Stimulated activated CD8-positive, alpha-beta memory T cell treated with anti-CD3 and anti-CD28 coated beads, Interleukin-12 subunit alpha, Interleukin-12 subunit beta, amount 100 ng/mL, for 24 hours (primary cell): ENCODE data around the gene SYNGR2.

Experiments used
- DNase-seq: peaks from one replicate; pipeline ENCODE4 v3.0.0-alpha.2; 2020; ENCODE audit errors: extremely low read depth

Gene SYNGR2

DNA sequence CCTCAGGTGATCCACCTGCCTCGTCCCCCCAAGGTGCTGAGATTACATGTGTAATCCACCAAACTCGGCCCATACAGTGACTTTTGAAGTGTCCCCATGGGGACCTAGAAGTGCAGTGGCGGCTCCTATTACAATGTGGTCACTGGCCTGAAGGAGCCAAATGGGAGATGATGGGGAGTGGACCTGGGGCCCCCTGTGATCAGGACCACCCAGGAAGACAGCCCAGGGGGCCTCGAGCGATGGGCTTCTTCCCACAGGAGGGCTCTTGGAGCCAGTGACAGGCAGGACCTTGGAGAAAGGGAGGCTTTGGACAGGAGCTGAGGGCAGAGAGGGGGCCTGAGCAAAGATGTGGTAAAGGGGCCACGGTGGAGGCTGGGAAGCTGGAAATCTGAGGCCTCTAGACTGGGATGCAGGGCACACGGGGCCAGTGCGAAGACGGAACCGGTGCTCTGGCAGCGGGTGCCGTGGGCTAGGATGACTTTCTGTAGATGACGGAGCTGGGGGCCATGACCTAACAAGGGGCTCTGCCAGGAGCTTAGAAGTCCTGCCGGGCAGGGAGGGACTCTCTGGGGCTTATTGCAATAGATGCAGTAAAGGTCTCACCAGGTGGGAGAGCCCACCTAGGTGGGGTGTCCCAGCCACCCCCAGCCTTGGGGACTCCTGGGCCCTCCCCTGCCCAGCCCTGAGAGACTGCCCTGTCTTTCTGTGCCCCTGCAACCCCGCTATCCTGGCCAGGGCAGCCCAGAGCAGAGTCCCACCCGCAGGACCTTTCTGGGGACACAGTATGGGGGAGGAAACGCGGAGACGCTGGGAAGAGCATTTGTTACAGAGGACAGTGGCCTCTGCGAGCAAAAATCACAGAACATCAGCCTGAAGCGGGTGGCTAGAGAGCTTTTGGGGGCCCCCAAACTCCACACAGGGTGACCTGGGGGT lies 24.9 kb upstream of the SYNGR2 start:
- no peak for DNase-seq

- DNase-seq: no peak
These were observed 24.1 kb upstream of the SYNGR2 start for GRCh38 chr17:78144147-78144719.

GRCh38 chr17:78144736-78145641 lies 23.4 kb upstream of the SYNGR2 start:
- no peak for DNase-seq

DNA sequence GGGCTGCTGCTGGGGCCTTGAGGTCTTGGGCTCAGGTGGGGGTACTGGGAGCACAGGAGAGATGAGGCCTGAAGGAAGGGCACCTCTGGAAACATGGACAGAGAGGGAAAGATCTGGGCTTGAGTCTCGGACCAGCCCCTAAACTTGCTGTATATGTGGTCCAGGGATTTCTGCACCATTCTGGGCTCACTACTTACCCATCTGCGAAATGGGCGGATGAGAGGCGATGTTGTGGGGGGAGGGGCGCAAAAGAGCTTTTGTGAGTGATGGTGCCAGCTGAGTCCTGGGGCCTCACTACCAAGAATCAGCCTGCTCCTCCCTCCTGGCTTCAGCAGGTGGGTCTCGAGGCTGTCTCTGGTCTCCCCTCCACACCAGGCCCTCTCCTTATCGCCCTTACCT lies 21.9 kb upstream of the SYNGR2 start:
- no peak for DNase-seq

DNA sequence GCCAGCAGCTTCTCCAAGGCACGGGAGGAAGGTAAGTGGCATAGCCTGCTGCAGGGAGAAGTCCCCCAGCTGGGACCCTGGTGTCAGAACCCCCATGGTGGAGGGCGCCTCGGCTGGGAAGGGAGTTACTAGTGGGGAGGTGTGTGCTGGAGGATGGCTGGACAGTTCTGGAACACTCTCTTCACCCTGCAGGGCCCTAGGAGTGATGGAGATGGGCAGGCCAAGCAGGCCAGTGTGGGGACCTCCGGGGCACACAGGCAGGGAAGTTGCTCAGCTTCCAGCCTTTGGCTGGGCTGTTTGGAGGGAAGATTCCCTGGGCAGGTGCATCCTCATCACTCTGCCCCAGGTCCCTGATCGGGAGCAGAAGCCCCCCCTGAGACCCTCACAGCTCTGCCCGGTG lies 21.5 kb upstream of the SYNGR2 start:
- DNase-seq: no peak

DNA sequence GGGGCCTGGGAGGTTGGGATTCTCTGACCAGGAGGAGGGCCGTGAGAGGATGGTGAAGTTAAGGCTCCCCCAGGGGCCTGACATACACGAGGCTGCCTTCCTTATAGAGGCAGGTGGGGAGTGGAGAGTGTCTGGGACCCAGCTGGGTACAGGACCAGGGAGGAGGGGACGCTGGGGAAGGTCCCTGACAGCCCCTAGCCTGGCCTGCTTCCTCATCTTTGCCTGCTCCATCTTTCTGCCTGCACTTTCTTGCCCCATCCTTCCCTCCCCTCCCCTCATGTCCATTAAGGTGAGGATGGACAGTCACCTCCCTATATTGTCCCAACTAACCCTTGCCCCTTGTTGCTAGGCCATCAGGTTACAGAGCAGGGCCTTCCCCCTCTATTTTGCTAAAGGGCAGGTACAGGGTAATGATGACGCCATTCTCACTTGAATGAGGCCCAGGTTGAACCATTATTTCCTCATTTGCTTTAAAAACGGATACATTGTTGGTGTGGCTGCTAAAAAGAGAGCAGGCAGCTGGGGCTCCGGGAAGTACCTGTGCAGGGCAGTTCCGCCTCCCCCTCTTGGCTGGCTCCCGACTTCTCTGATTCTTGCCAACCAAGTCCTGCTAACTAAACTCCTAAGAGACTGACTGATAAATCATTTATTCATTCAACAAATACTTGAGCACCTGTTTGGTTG lies 20.9 kb upstream of the SYNGR2 start:
- DNase-seq: no peak

DNA sequence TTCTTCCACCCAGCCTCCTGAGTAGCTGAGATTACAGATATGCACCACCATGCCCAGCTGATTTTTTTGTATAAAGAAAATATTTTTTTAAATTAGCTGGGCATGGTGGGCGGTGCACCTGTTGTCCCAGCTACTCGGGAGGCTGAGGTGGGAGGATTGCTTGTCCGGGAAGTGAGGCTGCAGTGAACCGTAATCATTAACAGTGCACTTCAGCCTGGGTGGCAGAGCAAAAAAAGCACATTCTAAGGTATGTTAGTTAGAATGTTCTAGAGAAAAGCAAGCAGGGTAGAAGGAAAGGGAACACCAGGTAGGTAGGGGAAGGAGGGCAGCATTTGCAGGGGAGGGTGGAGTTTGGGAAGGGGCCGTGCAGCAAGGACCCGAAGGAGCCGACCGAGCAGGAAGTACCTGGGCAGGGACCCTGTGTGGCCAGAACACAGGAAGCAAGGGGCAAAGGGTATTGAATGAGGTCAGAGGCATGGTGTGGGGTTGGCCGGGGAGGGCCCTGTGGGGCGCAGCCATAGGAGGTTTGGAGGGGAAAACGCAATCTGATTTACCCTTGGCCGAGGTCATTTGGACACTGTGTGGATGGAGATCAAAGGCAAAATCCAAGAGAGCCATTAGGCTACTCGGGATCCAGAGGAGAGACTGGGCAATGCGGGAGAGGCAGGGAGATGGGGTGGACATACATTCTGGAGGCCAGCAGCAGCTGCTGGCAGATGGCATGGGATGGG lies 19.9 kb upstream of the SYNGR2 start:
- no peak for DNase-seq

- no peak for DNase-seq
These were observed 16.8 kb upstream of the SYNGR2 start for GRCh38 chr17:78151514-78152008.

DNA sequence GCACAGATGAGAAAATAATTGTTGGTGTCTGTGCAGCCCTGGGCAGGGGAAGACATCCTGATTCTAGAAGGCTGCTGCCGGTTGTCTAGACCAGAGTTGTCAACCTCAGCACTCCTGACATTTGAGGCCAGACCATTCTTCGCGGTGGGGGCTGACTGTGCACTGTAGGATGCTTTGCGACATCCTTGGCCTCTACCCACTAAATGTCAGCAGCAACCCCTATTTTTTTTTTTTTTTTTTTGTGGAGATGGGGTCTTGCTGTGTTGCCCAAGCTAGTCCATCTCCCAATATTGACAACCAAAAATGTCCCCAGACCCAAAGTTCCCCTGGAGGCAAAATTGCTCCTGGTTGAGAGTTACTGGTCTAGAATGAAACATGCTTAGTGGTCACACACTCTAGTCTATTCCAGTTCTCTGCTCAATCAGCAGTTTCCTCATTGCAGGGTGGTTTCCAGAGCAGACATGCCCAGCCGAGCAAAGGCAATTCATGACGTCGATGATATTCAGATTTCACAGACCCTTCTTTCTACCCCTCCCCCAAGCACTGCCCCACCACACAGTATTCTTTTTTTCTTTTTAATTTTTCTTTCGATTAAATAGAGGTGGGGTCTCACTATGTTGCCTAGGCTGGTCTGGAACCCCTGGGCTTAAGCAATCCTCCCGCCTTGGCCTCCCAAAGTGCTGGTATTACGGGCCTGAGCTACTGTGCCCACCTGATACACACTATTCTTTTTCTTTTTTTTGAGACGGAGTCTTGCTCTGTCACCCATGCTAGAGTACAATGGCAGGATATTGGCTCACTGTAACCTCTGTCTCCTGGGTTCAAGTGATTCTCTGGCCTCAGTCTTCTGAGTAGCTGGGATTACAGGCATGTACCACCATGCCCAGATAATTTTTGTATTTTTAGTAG lies 13.2 kb upstream of the SYNGR2 start:
- DNase-seq: no peak

- DNase-seq: no peak
These were observed 8.7 kb upstream of the SYNGR2 start for GRCh38 chr17:78159575-78160158.

GRCh38 chr17:78163881-78164747 lies 4.3 kb upstream of the SYNGR2 start:
- no peak for DNase-seq

DNA sequence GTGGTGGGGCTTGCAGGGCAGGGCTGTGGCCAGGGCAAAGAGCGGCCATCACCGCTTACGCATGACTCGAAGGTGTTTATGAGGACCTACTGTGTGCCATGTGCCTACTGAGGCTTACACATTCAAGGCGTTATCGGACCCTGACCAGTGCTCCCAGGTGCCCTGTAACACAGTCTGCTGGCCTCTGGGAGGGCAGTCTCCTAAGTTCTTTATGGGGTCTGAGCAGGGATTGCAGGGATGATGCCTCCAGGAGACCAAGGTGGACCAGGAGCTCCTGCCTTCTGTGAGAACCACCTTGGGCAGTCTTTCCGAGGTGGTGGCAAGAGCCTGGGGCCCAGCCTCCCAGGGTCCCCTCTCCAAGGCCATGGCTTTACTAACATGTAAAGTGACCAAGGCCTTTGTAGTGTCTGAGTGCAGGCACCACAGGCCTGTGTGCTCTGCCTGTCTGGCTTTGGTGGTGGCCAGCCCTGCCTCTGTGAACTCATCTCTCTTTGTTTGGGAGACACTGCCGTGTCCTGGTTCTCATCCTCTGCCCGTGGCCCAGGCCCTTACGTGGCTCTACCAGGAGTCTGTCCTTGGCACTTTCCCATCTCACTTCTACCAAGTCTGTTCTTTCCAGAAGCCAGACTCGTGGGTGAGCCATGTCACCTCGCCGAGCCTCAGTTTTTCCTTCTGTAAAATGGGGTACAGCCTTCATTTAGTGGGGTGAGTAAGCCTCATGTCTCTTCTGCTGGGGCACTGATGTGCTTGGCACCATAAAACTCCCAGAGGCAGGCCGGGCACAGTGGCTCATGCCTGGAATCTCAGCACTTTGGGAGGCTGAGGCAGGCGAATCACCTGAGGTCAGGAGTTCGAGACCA lies 3.4 kb upstream of the SYNGR2 start:
- DNase-seq: no peak

GRCh38 chr17:78166416-78166815 lies 2.0 kb upstream of the SYNGR2 start:
- DNase-seq: no peak

DNA sequence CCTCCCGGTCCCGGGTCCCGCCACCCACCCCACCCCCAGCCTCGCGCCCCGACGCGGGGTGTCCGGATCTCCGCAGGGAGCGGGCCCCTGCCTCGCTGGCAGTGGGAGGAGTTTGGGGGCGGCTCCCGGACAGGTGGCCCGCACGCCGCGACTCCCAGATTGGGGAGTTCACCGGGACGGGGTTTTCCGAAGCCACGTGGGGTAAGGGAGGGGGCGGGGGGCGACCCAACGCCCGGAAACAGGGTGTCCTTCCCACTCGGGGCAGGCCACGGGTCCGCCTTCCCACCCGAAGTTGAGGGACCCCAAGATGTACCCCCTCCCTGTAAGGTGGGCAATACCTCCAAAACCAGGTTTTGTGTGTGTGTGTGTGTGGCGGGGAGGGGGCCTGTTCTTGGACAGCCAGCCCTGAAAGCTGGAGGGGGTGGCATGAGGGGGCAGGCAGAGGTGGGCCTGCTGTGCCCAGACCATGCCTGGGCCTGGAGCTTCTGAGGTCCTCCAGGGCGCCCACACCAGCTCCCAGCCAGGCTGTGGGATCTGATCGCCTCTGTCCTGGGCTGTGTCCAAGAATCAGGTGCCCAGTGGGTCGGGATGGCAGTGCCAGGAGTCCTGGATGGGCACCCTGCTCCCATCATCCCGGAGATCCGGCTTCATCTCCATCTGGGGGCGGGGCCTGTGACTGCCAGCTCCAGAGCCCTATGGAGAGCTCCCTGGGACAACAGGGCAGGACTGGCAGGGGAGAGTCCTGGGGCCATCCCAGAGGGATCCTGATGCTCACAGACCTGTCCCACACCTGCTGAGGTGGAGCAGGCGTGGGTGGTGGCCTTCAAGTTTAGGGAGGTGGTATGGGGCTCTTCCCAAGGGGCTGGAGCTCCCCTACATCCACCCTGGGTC lies 767 bp downstream of the SYNGR2 start:
- DNase-seq: peak; percentile 43

DNA sequence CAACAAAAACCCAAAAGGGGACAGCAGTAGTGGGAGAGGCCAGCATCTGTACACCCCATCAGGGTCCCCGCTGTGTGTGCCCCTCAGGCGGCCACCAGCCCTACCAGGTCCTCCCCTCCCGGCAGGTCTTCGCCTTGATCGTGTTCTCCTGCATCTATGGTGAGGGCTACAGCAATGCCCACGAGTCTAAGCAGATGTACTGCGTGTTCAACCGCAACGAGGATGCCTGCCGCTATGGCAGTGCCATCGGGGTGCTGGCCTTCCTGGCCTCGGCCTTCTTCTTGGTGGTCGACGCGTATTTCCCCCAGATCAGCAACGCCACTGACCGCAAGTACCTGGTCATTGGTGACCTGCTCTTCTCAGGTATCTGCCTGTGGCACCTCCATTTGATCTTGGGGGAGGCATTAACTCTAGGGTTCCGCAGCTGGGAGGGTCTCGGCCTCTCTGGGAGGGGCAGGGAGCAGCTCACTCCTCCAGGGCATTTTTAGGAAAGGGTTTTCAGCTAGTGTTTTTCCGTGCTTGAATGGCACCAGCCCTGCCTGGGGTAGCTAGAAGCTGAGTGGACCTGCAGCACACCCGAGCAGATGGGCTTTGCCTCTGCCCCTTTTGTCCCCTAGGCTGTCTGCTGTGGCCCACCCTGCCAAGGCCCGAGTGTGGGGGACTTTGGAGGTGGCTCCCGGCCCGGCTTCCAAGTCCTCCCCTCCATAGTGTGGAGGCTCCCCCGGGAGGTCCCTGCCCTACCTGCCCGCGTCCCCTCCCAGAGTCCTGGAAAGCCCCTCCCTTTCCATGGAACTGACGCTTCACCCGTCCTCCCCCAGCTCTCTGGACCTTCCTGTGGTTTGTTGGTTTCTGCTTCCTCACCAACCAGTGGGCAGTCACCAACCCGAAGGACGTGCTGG lies 2.6 kb downstream of the SYNGR2 start:
- no peak for DNase-seq
